Progenitor cell of endocrine pancreas (in vitro differentiated cells): ENCODE results near the gene OR1N2. TPM values are rescaled to one million over a fixed set of nuclear protein-coding genes. Genes with fewer than 3 reads are reported as not detected.

ENCODE experiments used
- DNase-seq: peaks from one replicate; pipeline ENCODE4 v3.0.0; 2021; ENCODE audit warnings: low spot score; ENCODE audit not compliant: unreplicated experiment
- H3K27ac Mint-ChIP-seq: 2 replicates; pipeline ENCODE4 v1.8.0; 2021; ENCODE audit warnings: mild to moderate bottlenecking, moderate library complexity, mixed read lengths
- H3K27me3 Mint-ChIP-seq: 2 replicates; pipeline ENCODE4 v1.8.0; 2021; ENCODE audit warnings: mixed read lengths
- H3K36me3 Mint-ChIP-seq: 2 replicates; pipeline ENCODE4 v1.8.0; 2022; ENCODE audit warnings: mixed read lengths; ENCODE audit not compliant: insufficient read depth
- H3K4me1 Mint-ChIP-seq: 2 replicates; pipeline ENCODE4 v1.8.0; 2021; ENCODE audit warnings: low read depth, mixed read lengths
- H3K4me3 Mint-ChIP-seq: 2 replicates; pipeline ENCODE4 v1.8.0; 2021; ENCODE audit warnings: low read depth, mild to moderate bottlenecking, moderate library complexity, mixed read lengths
- H3K9me3 Mint-ChIP-seq: 2 replicates; pipeline ENCODE4 v1.8.0; 2021; ENCODE audit warnings: low read depth, mixed read lengths
- CTCF ChIP-seq: fragments of 200-600 bp; sonication (generic); IDR thresholded peaks from one replicate; pipeline ENCODE4 v1.5.0; 2021; ENCODE audit warnings: antibody characterized with exemption, mild to moderate bottlenecking; ENCODE audit not compliant: unreplicated experiment
- total RNA-seq: library from RNA; stranded (reverse); gene quantifications from 2 replicates; pipeline ENCODE4 v1.2.1, GENCODE V29; 2021

OR1N2 gene
- total RNA-seq, 1 donor from 2014 or later: not detected

- no peaks in the 10 kb centered on the region for H3K4me1 Mint-ChIP-seq
- H3K27me3 Mint-ChIP-seq: no peaks in the 10 kb centered on the region
- TF ChIP-seq CTCF: no peak
- H3K27ac Mint-ChIP-seq: no peak overlapping the region
- DNase-seq: no peak
- H3K4me3 Mint-ChIP-seq: no peak overlapping the region
- peaks cover 41% of the 10 kb centered on the region for H3K9me3 Mint-ChIP-seq
- H3K36me3 Mint-ChIP-seq: no peaks in the 10 kb centered on the region
Measured at GRCh38 chr9:122538757-122539156, 14.2 kb upstream of the OR1N2 start.

GRCh38 chr9:122546196-122546595, 6.7 kb upstream of the OR1N2 start:
- Mint-ChIP-seq H3K9me3 (peaks cover 39% of the 10 kb centered on the region), H3K27ac (no peak overlapping the region), H3K4me1 (no peaks in the 10 kb centered on the region), H3K36me3 (no peaks in the 10 kb centered on the region), H3K4me3 (no peak overlapping the region), H3K27me3 (no peaks in the 10 kb centered on the region)
- no peak for TF ChIP-seq CTCF
- no peak for DNase-seq

- H3K27me3 Mint-ChIP-seq: peaks cover 7% of the 10 kb centered on the region
- TF ChIP-seq CTCF: no peak
Measured at GRCh38 chr9:122551371-122551770, 1.5 kb upstream of the OR1N2 start.

GRCh38 chr9:122561446-122561845, 8.5 kb downstream of the OR1N2 start:
- no peak for TF ChIP-seq CTCF
- H3K27me3 Mint-ChIP-seq: no peaks in the 10 kb centered on the region
- no peak overlapping the region for H3K4me3 Mint-ChIP-seq

More at GRCh38 chr9:122551371-122551770, 1.5 kb upstream of the OR1N2 start:
- DNase-seq: no peak
- no peak overlapping the region for H3K27ac Mint-ChIP-seq
- H3K36me3 Mint-ChIP-seq: no peaks in the 10 kb centered on the region
- peaks cover 43% of the 10 kb centered on the region for H3K9me3 Mint-ChIP-seq
- no peaks in the 10 kb centered on the region for H3K4me1 Mint-ChIP-seq
- no peak overlapping the region for H3K4me3 Mint-ChIP-seq

GRCh38 chr9:122562134-122562760, 9.3 kb downstream of the OR1N2 start:
- Mint-ChIP-seq H3K9me3 (peaks cover 38% of the 10 kb centered on the region), H3K27me3 (no peaks in the 10 kb centered on the region), H3K4me3 (no peak overlapping the region), H3K27ac (no peak overlapping the region), H3K36me3 (peaks cover 1% of the 10 kb centered on the region), H3K4me1 (no peaks in the 10 kb centered on the region)
- DNase-seq: no peak
- no peak for TF ChIP-seq CTCF

More at GRCh38 chr9:122561446-122561845, 8.5 kb downstream of the OR1N2 start:
- Mint-ChIP-seq H3K36me3 (peaks cover 1% of the 10 kb centered on the region), H3K4me1 (no peaks in the 10 kb centered on the region), H3K27ac (no peak overlapping the region), H3K9me3 (peaks cover 38% of the 10 kb centered on the region)
- no peak for DNase-seq
